Trophoblast cell (in vitro differentiated cells and primary cell): ENCODE data around the gene PRKN.

Experiments used
- DNase-seq, 2 donors: peaks; one replicate each; pipeline ENCODE4 v3.0.0-alpha.2; 2016
- H2AFZ ChIP-seq: 2 replicates; pipeline ENCODE4 v1.6.1; 2013; ENCODE audit warnings: low read length, moderate library complexity, mild to moderate bottlenecking; ENCODE audit not compliant: insufficient read depth, poor library complexity
- H2AK5ac ChIP-seq: 2 replicates; pipeline ENCODE4 v1.6.1; 2013; ENCODE audit warnings: mild to moderate bottlenecking, low read length
- H2BK120ac ChIP-seq: 2 replicates; pipeline ENCODE4 v1.6.1; 2013; ENCODE audit warnings: low read length, mild to moderate bottlenecking, moderate library complexity; ENCODE audit not compliant: insufficient read depth, poor library complexity
- H2BK12ac ChIP-seq: 2 replicates; pipeline ENCODE4 v1.6.1; 2013; ENCODE audit warnings: mild to moderate bottlenecking, low read length, moderate library complexity
- H2BK5ac ChIP-seq: 2 replicates; pipeline ENCODE4 v1.6.1; 2013; ENCODE audit warnings: low read length, low read depth, moderate library complexity, mild to moderate bottlenecking; ENCODE audit not compliant: poor library complexity
- H3K14ac ChIP-seq: 2 replicates; pipeline ENCODE4 v1.6.1; 2013; ENCODE audit warnings: mild to moderate bottlenecking, low read length
- H3K18ac ChIP-seq: 2 replicates; pipeline ENCODE4 v1.6.1; 2013; ENCODE audit warnings: mild to moderate bottlenecking, low read length
- H3K23ac ChIP-seq: 2 replicates; pipeline ENCODE4 v1.6.1; 2013; ENCODE audit warnings: low read length
- H3K27ac ChIP-seq: 2 replicates; pipeline ENCODE4 v1.5.1; 2013; ENCODE audit warnings: low read depth, mild to moderate bottlenecking, inconsistent platforms, low read length, moderate library complexity
- H3K27me3 ChIP-seq: 2 replicates; pipeline ENCODE4 v1.6.1; 2013; ENCODE audit warnings: inconsistent platforms, mild to moderate bottlenecking, low read length, moderate library complexity; ENCODE audit not compliant: insufficient read depth
- H3K36me3 ChIP-seq, 2 experiments: 1 replicate in 1 of 2; 2 replicates in 1 of 2; pipeline ENCODE4 v1.6.1; 2013; ENCODE audit warnings: low read length in 2 of 2, mild to moderate bottlenecking in 2 of 2, moderate library complexity in 1 of 2; ENCODE audit not compliant: insufficient read depth in 2 of 2, control insufficient read depth in 1 of 2
- H3K4ac ChIP-seq: 2 replicates; pipeline ENCODE4 v1.6.1; 2013; ENCODE audit warnings: low read depth, mild to moderate bottlenecking, low read length, moderate library complexity
- H3K4me1 ChIP-seq, 2 experiments: 1 replicate in 1 of 2; 2 replicates in 1 of 2; pipeline ENCODE4 v1.6.1; 2013; ENCODE audit warnings: low read length in 2 of 2, mild to moderate bottlenecking in 2 of 2, moderate library complexity in 1 of 2; ENCODE audit not compliant: insufficient read depth in 2 of 2, control insufficient read depth in 1 of 2
- H3K4me2 ChIP-seq: 2 replicates; pipeline ENCODE4 v1.6.1; 2013; ENCODE audit warnings: inconsistent platforms, mild to moderate bottlenecking, low read length, moderate library complexity
- H3K4me3 ChIP-seq: 2 replicates; pipeline ENCODE4 v1.5.1; 2013; ENCODE audit warnings: mild to moderate bottlenecking, low read depth, low read length, inconsistent platforms
- H3K79me1 ChIP-seq: one replicate; pipeline ENCODE4 v1.6.1; 2013; ENCODE audit warnings: low read length
- H3K79me2 ChIP-seq: 2 replicates; pipeline ENCODE4 v1.6.1; 2013; ENCODE audit warnings: low read length, mild to moderate bottlenecking; ENCODE audit not compliant: control insufficient read depth, insufficient read depth, poor library complexity
- H3K9ac ChIP-seq: 2 replicates; pipeline ENCODE4 v1.6.1; 2013; ENCODE audit warnings: mild to moderate bottlenecking, low read length
- H3K9me3 ChIP-seq: 2 replicates; pipeline ENCODE4 v1.6.1; 2013; ENCODE audit warnings: low read depth, mild to moderate bottlenecking, control low read depth, inconsistent platforms, low read length; ENCODE audit not compliant: insufficient read depth
- H4K12ac ChIP-seq: 2 replicates; pipeline ENCODE4 v1.6.1; 2013; ENCODE audit warnings: low read depth, mild to moderate bottlenecking, low read length, moderate library complexity
- H4K8ac ChIP-seq: 2 replicates; pipeline ENCODE4 v1.6.1; 2013; ENCODE audit warnings: low read depth, mild to moderate bottlenecking, low read length, moderate library complexity
- H4K91ac ChIP-seq: one replicate; pipeline ENCODE4 v1.6.1; 2013; ENCODE audit warnings: low read depth, mild to moderate bottlenecking, low read length, moderate library complexity
- WGBS: extraction: QIAGEN DNeasy Blood & Tissue Kit; methylation state at CpG from one replicate; pipeline ENCODE4 v1.1.7; 2013; ENCODE audit warnings: missing lambda C conversion rate; ENCODE audit not compliant: insufficient read length, insufficient coverage; ENCODE audit errors: extremely low coverage; 5-methylcytosine and 5-hydroxymethylcytosine counted together

The PRKN gene

GRCh38 chr6:162379757-162380409, 347.7 kb downstream of the PRKN start:
- no peak overlapping the region for H2AFZ ChIP-seq
- H2BK12ac ChIP-seq, result no peak overlapping the region
- no peak overlapping the region for H4K8ac ChIP-seq
- H3K18ac ChIP-seq, result no peak overlapping the region
- no peak overlapping the region for H3K9ac ChIP-seq
- H3K79me2 ChIP-seq, result no peaks in the 10 kb centered on the region
- no peak for DNase-seq
- no CpG with 5 or more reads among the region's 5 CpGs for WGBS
- H4K91ac ChIP-seq, result no peak overlapping the region
- H3K14ac ChIP-seq, result no peak overlapping the region
- H2BK5ac ChIP-seq, result no peak overlapping the region
- no peak overlapping the region for H3K27ac ChIP-seq
- H3K79me1 ChIP-seq, result no peaks in the 10 kb centered on the region
- H3K36me3 ChIP-seq, result no peaks in the 10 kb centered on the region
- no peak overlapping the region for H2AK5ac ChIP-seq
- peaks cover 2% of the 10 kb centered on the region for H3K9me3 ChIP-seq
- no peak overlapping the region for H3K23ac ChIP-seq
- no peak overlapping the region for H3K4me2 ChIP-seq
- peaks cover 0 to 2% of the 10 kb centered on the region in 2 experiments for H3K4me1 ChIP-seq
- H2BK120ac ChIP-seq, result no peak overlapping the region
- no peak overlapping the region for H3K4me3 ChIP-seq
- H3K27me3 ChIP-seq, result no peaks in the 10 kb centered on the region
- H3K4ac ChIP-seq, result no peak overlapping the region
- H4K12ac ChIP-seq, result no peak overlapping the region

GRCh38 chr6:162377735-162378134, 349.8 kb downstream of the PRKN start:
- peaks cover 2% of the 10 kb centered on the region for H3K9me3 ChIP-seq
- no peaks in the 10 kb centered on the region for H3K79me2 ChIP-seq
- H3K4me1 ChIP-seq, result peaks cover 0 to 2% of the 10 kb centered on the region in 2 experiments
- no peaks in the 10 kb centered on the region for H3K36me3 ChIP-seq
- no peak overlapping the region for H3K23ac ChIP-seq
- no peak overlapping the region for H3K9ac ChIP-seq
- H3K4me3 ChIP-seq, result no peak overlapping the region
- H3K27me3 ChIP-seq, result no peaks in the 10 kb centered on the region
- H2AFZ ChIP-seq, result no peak overlapping the region
- no peak overlapping the region for H2BK120ac ChIP-seq
- DNase-seq, result no peak
- H3K27ac ChIP-seq, result no peak overlapping the region
- no peak overlapping the region for H2BK5ac ChIP-seq
- H4K8ac ChIP-seq, result no peak overlapping the region
- no peak overlapping the region for H3K18ac ChIP-seq
- no peak overlapping the region for H2AK5ac ChIP-seq
- no peak overlapping the region for H2BK12ac ChIP-seq
- WGBS, result no CpG with 5 or more reads among the region's 7 CpGs
- H3K4ac ChIP-seq, result no peak overlapping the region
- H3K79me1 ChIP-seq, result no peaks in the 10 kb centered on the region
- no peak overlapping the region for H3K4me2 ChIP-seq
- no peak overlapping the region for H3K14ac ChIP-seq
- no peak overlapping the region for H4K12ac ChIP-seq
- no peak overlapping the region for H4K91ac ChIP-seq

GRCh38 chr6:162373868-162374267, 353.7 kb downstream of the PRKN start:
- Histone ChIP-seq H2BK12ac (no peak overlapping the region), H3K9me3 (peaks cover 2% of the 10 kb centered on the region), H4K91ac (no peak overlapping the region), H2BK120ac (no peak overlapping the region), H3K4me3 (no peak overlapping the region), H2BK5ac (no peak overlapping the region), H2AFZ (no peak overlapping the region), H3K23ac (no peak overlapping the region), H3K27ac (no peak overlapping the region), H3K79me1 (no peaks in the 10 kb centered on the region), H3K18ac (no peak overlapping the region), H4K8ac (no peak overlapping the region), H3K4me2 (no peak overlapping the region), H3K27me3 (no peaks in the 10 kb centered on the region), H3K79me2 (no peaks in the 10 kb centered on the region), H4K12ac (no peak overlapping the region), H3K36me3 (no peaks in the 10 kb centered on the region), H3K14ac (no peak overlapping the region), H3K4me1 (no peaks in the 10 kb centered on the region), H3K9ac (no peak overlapping the region), H3K4ac (no peak overlapping the region), H2AK5ac (no peak overlapping the region)
- no peak for DNase-seq
- no CpG with 5 or more reads among the region's 2 CpGs for WGBS

- no peak overlapping the region for H2AK5ac ChIP-seq
- no peak overlapping the region for H3K4ac ChIP-seq
- H3K79me1 ChIP-seq, result no peaks in the 10 kb centered on the region
- H3K9ac ChIP-seq, result no peak overlapping the region
- H3K4me3 ChIP-seq, result no peak overlapping the region
- no peak overlapping the region for H4K91ac ChIP-seq
- H3K4me1 ChIP-seq, result no peaks in the 10 kb centered on the region
- H3K79me2 ChIP-seq, result no peaks in the 10 kb centered on the region
- no peak overlapping the region for H2BK5ac ChIP-seq
- no peak overlapping the region for H2AFZ ChIP-seq
- no peak overlapping the region for H3K18ac ChIP-seq
- no peak overlapping the region for H4K12ac ChIP-seq
- H3K14ac ChIP-seq, result no peak overlapping the region
- peaks cover 2% of the 10 kb centered on the region for H3K9me3 ChIP-seq
- H3K27me3 ChIP-seq, result no peaks in the 10 kb centered on the region
- H4K8ac ChIP-seq, result no peak overlapping the region
- no CpG with 5 or more reads among the region's 2 CpGs for WGBS
- DNase-seq, result no peak
- no peak overlapping the region for H3K23ac ChIP-seq
- H3K27ac ChIP-seq, result no peak overlapping the region
- no peak overlapping the region for H3K4me2 ChIP-seq
- no peaks in the 10 kb centered on the region for H3K36me3 ChIP-seq
- H2BK12ac ChIP-seq, result no peak overlapping the region
- H2BK120ac ChIP-seq, result no peak overlapping the region
Observed at GRCh38 chr6:162373192-162373591, 354.4 kb downstream of the PRKN start.
